ENCODE measurements around the gene RBSN. TPM values are rescaled to one million over a fixed set of nuclear protein-coding genes. Genes with fewer than 3 reads are reported as not detected.

RBSN gene
- total and polyA plus RNA-seq, 2 of the 4 experiments (the other 2 are of a cell fraction) = 8.7 to 33.7 TPM

DNA sequence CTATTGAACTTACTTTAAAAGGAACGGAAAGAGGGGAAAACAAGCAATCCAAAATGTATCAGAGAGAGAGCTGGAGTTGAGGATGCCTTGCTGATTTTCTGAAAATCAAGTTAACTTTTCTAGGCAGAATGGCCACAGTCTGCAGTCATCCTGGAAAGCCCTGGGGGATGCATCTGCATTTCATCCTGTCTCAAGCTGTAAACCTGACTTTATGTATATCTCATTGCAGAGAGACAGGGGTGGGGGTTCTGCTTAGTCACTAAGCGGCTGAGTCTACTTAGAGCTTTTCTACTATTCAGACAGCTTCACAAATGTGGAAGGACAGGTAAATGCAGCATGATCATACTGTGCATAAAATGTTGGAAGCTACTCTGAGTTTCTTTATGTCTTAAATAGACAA lies 75.2 kb downstream of the RBSN start:
- no peak overlapping the region for H3K27ac ChIP-seq (ENCODE audit: insufficient read depth, low read length)
- no peak overlapping the region for H2BK120ac ChIP-seq (ENCODE audit: low read depth, low read length)
- no peak overlapping the region for H2BK15ac ChIP-seq (ENCODE audit: low read depth, low read length)
- no peak overlapping the region for H3K4ac ChIP-seq (ENCODE audit: low read depth, low read length)
- H4K20me1 ChIP-seq (ENCODE audit: insufficient read depth, low read length) = peaks cover 6% of the 10 kb centered on the region; the same call in 1 of the 2 replicates
- no peaks in the 10 kb centered on the region for H3K9me3 ChIP-seq (ENCODE audit: control insufficient read depth, insufficient read depth, low read length)
- H2BK20ac ChIP-seq (ENCODE audit: low read depth, low read length) = no peak overlapping the region
- no peaks in the 10 kb centered on the region; the same call in 1 of the 2 replicates for H3K9me1 ChIP-seq (ENCODE audit: insufficient read depth, low read length)
- POLR2A ChIA-PET (ENCODE audit: unreplicated experiment) = no interaction called here
- H2AK5ac ChIP-seq (ENCODE audit: low read depth, low read length) = no peak overlapping the region
- H2BK5ac ChIP-seq (ENCODE audit: low read depth, low read length, poor library complexity, severe bottlenecking) = no peak overlapping the region
- no peak overlapping the region for H2AK9ac ChIP-seq (replicated peaks; ENCODE audit: low read depth, low read length, poor library complexity)
- no TSS peak for BruUV-seq (replicated peaks)
- no peak overlapping the region for H3K23ac ChIP-seq (ENCODE audit: low read depth, low read length)
- no peak overlapping the region for H3K18ac ChIP-seq (ENCODE audit: low read depth, low read length)
- H4K5ac ChIP-seq (ENCODE audit: low read depth, low read length) = no peak overlapping the region
- H3K27me3 ChIP-seq (ENCODE audit: control insufficient read depth, insufficient read depth, low read length) = no peaks in the 10 kb centered on the region
- H4K91ac ChIP-seq (ENCODE audit: insufficient read depth, low read depth, low read length) = no peak overlapping the region
- no peak overlapping the region for H3K4me3 ChIP-seq (ENCODE audit: insufficient read depth, low read depth, low read length)
- intact Hi-C loops (cut with micrococcal nuclease) = no loop called here
- H3K79me1 ChIP-seq (ENCODE audit: low read depth in 1 of 2, low read length in 2 of 2) = peaks cover 0 to 4% of the 10 kb centered on the region in 2 experiments; a peak in 1 of 4 replicates
- ATAC-seq (ENCODE audit: low read depth) (no peak), DNase-seq (no peak)
- H3K4me2 ChIP-seq (ENCODE audit: low read depth, low read length) = no peak overlapping the region
- dilution Hi-C loops (cut with HindIII; ENCODE audit: low sequenced_read_pairs, unreplicated experiment) = no loop called here
- H3K56ac ChIP-seq (ENCODE audit: extremely low read depth, insufficient read depth, low read length) = no peak overlapping the region
- no peak overlapping the region for H3K9ac ChIP-seq (ENCODE audit: low read depth, low read length)
- no peak overlapping the region for H2AFZ ChIP-seq (replicated peaks; ENCODE audit: low read length, poor library complexity)
- H3K14ac ChIP-seq (replicated peaks; ENCODE audit: low read depth, low read length) = no peak overlapping the region
- in situ Hi-C loops (cut with MboI; ENCODE audit: low sequenced_read_pairs) = no loop called here
- H3K36me3 ChIP-seq (ENCODE audit: control insufficient read depth, insufficient read depth, low read length) = peaks cover 50% of the 10 kb centered on the region
- no CpG with 5 or more reads among the region's 2 CpGs for WGBS, 2 experiments (ENCODE audit: extremely low coverage in 2 of 2, insufficient read length in 1 of 2)
- H3K4me1 ChIP-seq (ENCODE audit: control insufficient read depth, insufficient read depth, low read length) = no peaks in the 10 kb centered on the region
- CTCF ChIA-PET = no interaction called here
- TF ChIP-seq RFX5 (IDR thresholded peaks at IDR 0.05; ENCODE audit: low read depth, low read length) (no peak), MAFK (IDR thresholded peaks at IDR 0.05; ENCODE audit: low read depth, low read length) (no peak), RAD21 (IDR thresholded peaks at IDR 0.05; ENCODE audit: low read length) (no peak), MXI1 (IDR thresholded peaks at IDR 0.05; ENCODE audit: borderline replicate concordance, low read depth, low read length) (no peak)
- H4K8ac ChIP-seq (ENCODE audit: low read depth in 2 of 2, low read length in 2 of 2) = no peak overlapping the region

Data from IMR-90 (cell line).